Measurements from ENCODE around the gene FDX1. TPM values are rescaled to one million over a fixed set of nuclear protein-coding genes. Genes with fewer than 3 reads are reported as not detected.

FDX1 gene
- total and polyA plus RNA-seq, 12 donors = 51.1 to 1,586 (median 315) TPM

DNA sequence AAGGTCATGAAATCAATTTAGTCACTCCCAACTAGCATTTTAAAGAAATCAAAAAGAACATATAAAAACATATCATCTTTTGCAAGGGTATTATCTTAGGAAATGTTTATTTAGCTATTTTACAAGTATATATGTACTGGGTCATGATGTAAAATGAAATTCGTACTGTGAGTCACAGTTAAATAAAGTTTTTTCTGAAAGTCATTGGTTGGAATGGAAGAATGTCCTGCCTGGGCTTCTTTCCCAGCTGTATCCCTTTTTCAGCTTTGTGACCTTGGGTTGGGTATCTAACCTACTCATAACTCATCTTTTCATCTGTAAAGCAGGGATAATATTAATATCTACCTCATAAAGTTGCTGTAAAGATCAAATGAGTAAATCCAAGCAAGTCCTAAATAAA, 15.7 kb downstream of the FDX1 start:
- no peak for DNase-seq
- WGBS, 4 donors = 35 to 59% (median 44%) methylated on average over 1 of the region's 1 CpG
- Histone ChIP-seq H3K4me1 (replicated peaks in 1 of 2) (peaks cover 23 to 63% of the 10 kb centered on the region in 2 donors), H3K27ac (peak overlapping the region in 2 of 5 donors; percentile 18 to 35), H3K27me3 (no peaks in the 10 kb centered on the region), H3K4me3 (no peak overlapping the region), H3K9me3 (replicated peaks in 1 of 3) (no peaks in the 10 kb centered on the region), H3K36me3 (replicated peaks in 1 of 2) (peaks cover 0 to 36% of the 10 kb centered on the region in 2 donors)
- no peak for TF ChIP-seq POLR2A (IDR thresholded peaks at IDR 0.05)
- TF ChIP-seq, protein P1, sequence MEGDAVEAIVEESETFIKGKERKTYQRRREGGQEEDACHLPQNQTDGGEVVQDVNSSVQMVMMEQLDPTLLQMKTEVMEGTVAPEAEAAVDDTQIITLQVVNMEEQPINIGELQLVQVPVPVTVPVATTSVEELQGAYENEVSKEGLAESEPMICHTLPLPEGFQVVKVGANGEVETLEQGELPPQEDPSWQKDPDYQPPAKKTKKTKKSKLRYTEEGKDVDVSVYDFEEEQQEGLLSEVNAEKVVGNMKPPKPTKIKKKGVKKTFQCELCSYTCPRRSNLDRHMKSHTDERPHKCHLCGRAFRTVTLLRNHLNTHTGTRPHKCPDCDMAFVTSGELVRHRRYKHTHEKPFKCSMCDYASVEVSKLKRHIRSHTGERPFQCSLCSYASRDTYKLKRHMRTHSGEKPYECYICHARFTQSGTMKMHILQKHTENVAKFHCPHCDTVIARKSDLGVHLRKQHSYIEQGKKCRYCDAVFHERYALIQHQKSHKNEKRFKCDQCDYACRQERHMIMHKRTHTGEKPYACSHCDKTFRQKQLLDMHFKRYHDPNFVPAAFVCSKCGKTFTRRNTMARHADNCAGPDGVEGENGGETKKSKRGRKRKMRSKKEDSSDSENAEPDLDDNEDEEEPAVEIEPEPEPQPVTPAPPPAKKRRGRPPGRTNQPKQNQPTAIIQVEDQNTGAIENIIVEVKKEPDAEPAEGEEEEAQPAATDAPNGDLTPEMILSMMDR (IDR thresholded peaks at IDR 0.05) = no peak
- intact Hi-C loops (cut with DNase I) = loop anchor here in 1 of 2 donors (10.0 kb wide), 1 partner anchor 789 kb away; no protein-coding TSS in a partner anchor

DNA sequence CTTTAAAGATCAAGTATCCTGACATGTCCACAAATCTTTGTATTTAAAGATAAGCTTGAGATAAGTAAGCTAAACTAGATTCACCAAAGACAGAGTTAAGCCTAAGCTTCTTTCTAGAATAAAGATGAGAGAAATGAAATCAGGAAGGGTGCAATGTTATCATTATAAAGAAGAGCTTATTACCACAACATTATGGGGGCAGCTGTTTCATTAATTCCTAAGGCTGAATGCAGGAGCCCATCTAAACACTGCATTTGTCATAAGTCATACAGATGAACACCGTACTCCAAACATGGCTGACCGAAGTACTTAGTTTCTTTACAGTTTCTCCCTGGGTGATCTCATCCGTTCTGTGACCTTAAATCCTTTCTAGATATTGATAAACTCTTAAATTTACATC, 16.3 kb downstream of the FDX1 start:
- no peak for DNase-seq
- Histone ChIP-seq H3K4me3 (no peak overlapping the region), H3K36me3 (replicated peaks in 1 of 2) (peaks cover 0 to 30% of the 10 kb centered on the region in 2 donors), H3K27ac (peak overlapping the region in 2 of 5 donors; percentile 30 to 35), H3K27me3 (no peaks in the 10 kb centered on the region), H3K4me1 (replicated peaks in 1 of 2) (peaks cover 23 to 68% of the 10 kb centered on the region in 2 donors), H3K9me3 (replicated peaks in 1 of 3) (no peaks in the 10 kb centered on the region)
- intact Hi-C loops (cut with DNase I) = loop anchor here in 1 of 2 donors (10.0 kb wide), 1 partner anchor 789 kb away; no protein-coding TSS in a partner anchor
- 56 to 62% (median 60%) methylated on average over 3 of the region's 3 CpGs for WGBS, 4 donors
- TF ChIP-seq, protein P1 (IDR thresholded peaks at IDR 0.05) = no peak
- TF ChIP-seq POLR2A (IDR thresholded peaks at IDR 0.05) = no peak

DNA sequence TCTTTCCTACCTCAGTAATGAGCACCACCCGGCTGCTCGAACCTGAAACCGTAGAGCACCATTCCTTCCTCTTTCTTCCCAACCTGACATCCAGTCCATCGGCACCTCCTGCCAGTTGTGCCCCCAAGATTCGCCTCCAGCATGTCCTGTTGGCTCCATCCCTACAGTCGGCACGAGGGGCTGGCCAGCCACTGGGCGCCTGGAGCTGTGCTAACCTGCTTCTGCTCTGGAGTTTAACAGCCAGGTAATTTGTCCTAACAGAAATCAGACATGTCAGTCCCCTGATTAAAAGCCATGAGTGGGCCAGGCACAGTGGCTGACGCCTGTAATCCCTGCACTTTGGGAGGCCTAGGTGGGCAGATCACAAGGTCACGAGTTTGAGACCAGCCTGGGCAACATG, 16.8 kb downstream of the FDX1 start:
- WGBS, 4 donors = 79 to 83% (median 81%) methylated on average over 7 to 10 of the region's 10 CpGs
- intact Hi-C loops (cut with DNase I) = loop anchor here in 1 of 2 donors (10.0 kb wide), 1 partner anchor 788 kb away; no protein-coding TSS in a partner anchor

DNA sequence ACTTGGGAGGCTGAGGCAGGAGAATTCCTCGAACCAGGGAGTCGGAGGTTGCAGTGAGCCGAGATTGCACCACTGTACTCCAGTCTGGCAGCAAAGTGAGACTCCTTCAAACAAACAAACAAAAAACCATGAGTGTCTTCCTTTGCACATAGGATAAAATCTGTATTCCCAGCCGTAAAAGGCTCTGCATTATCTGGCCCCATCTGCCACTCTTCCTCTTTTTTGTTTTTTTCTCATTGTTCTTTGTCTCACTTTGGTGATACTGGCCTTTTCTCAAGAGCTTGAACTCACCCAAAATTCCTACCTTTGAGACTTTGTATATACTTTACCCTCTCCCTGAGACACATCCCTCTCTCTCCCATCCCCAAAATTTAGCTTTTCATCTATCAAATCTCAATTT, 17.6 kb downstream of the FDX1 start:
- Histone ChIP-seq H3K4me3 (no peak overlapping the region), H3K36me3 (replicated peaks in 1 of 2) (peaks cover 0 to 17% of the 10 kb centered on the region in 2 donors), H3K27ac (no peak overlapping the region), H3K4me1 (replicated peaks in 1 of 2) (peaks cover 23 to 71% of the 10 kb centered on the region in 2 donors), H3K9me3 (replicated peaks in 1 of 3) (no peaks in the 10 kb centered on the region), H3K27me3 (no peaks in the 10 kb centered on the region)
- no peak for DNase-seq
- intact Hi-C loops (cut with DNase I) = loop anchor here in 1 of 2 donors (10.0 kb wide), 1 partner anchor 787 kb away; no protein-coding TSS in a partner anchor
- TF ChIP-seq, protein P1 (IDR thresholded peaks at IDR 0.05) = no peak
- TF ChIP-seq POLR2A (IDR thresholded peaks at IDR 0.05) = no peak
- WGBS, 4 donors = 63 to 80% (median 67%) methylated on average over 4 of the region's 4 CpGs

More for the DNA sequence above, 16.8 kb downstream of the FDX1 start:
- no peaks in the 10 kb centered on the region for H3K27me3 ChIP-seq
- H3K36me3 ChIP-seq (replicated peaks in 1 of 2) = peaks cover 0 to 24% of the 10 kb centered on the region in 2 donors
- no peak overlapping the region for H3K4me3 ChIP-seq
- H3K4me1 ChIP-seq (replicated peaks in 1 of 2) = peaks cover 23 to 71% of the 10 kb centered on the region in 2 donors
- peak overlapping the region in 3 of 5 donors; percentile 30 to 45 (median 35) for H3K27ac ChIP-seq
- no peak for TF ChIP-seq POLR2A (IDR thresholded peaks at IDR 0.05)
- TF ChIP-seq, protein P1 (IDR thresholded peaks at IDR 0.05) = no peak
- no peaks in the 10 kb centered on the region for H3K9me3 ChIP-seq (replicated peaks in 1 of 3)
- DNase-seq = no peak

Data from adrenal gland (tissue), 12 donors.